ENCODE data around the gene DNAH11.

GRCh38 chr7:21624320-21624719 is 81.5 kb downstream of the DNAH11 start:
- TF ChIP-seq CTCF (IDR thresholded peaks at IDR 0.05) (no peak), EZH2 (IDR thresholded peaks at IDR 0.05) (no peak)

Measured in neural progenitor cell (in vitro differentiated cells).